ENCODE measurements around the gene HERC6. TPM values are rescaled to one million over a fixed set of nuclear protein-coding genes. Genes with fewer than 3 reads are reported as not detected.

The HERC6 gene
- total and polyA plus RNA-seq, 9 of the 15 experiments (the other 6 are each of a cell fraction or from before 2014, with no cell fraction given), result 0.01 to 0.68 (median 0.15) TPM

GRCh38 chr4:88335092-88335665, 43.5 kb upstream of the HERC6 start:
- DNase-seq (ENCODE audit: extremely low read depth in 1 of 4, low spot score in 3 of 4), result peak in 1 of 4 experiments; percentile 5
- ChIA-PET POLR2A (interaction anchor here (0.6 kb wide), 1 partner anchor 12 kb away, joined by 3 read pairs; no protein-coding TSS in a partner anchor), CTCF (ENCODE audit: low intra/inter-chr PET ratio) (no interaction called here)
- H3K27me3 ChIP-seq (ENCODE audit: control insufficient read depth in 2 of 2, insufficient read depth in 2 of 2, low read length in 2 of 2), result no peaks in the 10 kb centered on the region
- H4K20me1 ChIP-seq (replicated peaks; ENCODE audit: control insufficient read depth, insufficient read depth, low read length), result no peaks in the 10 kb centered on the region
- no peak overlapping the region for H3K4me2 ChIP-seq (ENCODE audit: insufficient read depth, low read length)
- no peaks in the 10 kb centered on the region for H3K36me3 ChIP-seq (ENCODE audit: control insufficient read depth, insufficient read depth, low read length)
- FAIRE-seq, result no peak
- no peak overlapping the region for H2AFZ ChIP-seq (ENCODE audit: low read depth, low read length)
- H3K9me3 ChIP-seq (replicated peaks; ENCODE audit: control insufficient read depth, insufficient read depth, low read depth, low read length), result no peaks in the 10 kb centered on the region
- no TSS peak for BruUV-seq (replicated peaks)
- intact Hi-C loops (cut with micrococcal nuclease) (no loop called here), in situ Hi-C loops (cut with MboI) (no loop called here)
- no peak overlapping the region for H3K4me3 ChIP-seq
- H3K9me1 ChIP-seq (ENCODE audit: control insufficient read depth, insufficient read depth, low read length), result no peaks in the 10 kb centered on the region
- no peak for TF ChIP-seq SRSF9 (IDR thresholded peaks at IDR 0.05; ENCODE audit: borderline replicate concordance, low read depth, low read length)
- no peak for TF ChIP-seq ZNF77 (CRISPR knock-in tag; IDR thresholded peaks at IDR 0.05)
- no peak for TF ChIP-seq ELF1 (tag; IDR thresholded peaks at IDR 0.05)
- TF ChIP-seq MCM5 (IDR thresholded peaks at IDR 0.05; ENCODE audit: low read depth), result no peak
- no peak for TF ChIP-seq DLX4 (CRISPR knock-in tag; IDR thresholded peaks at IDR 0.05)
- no peak for TF ChIP-seq SUPT5H (IDR thresholded peaks at IDR 0.05)
- H3K27ac ChIP-seq (ENCODE audit: extremely low read depth, low read depth, low read length), result no peak overlapping the region
- under 1% methylated on average over 11 of the region's 11 CpGs for WGBS (ENCODE audit: insufficient coverage, low coverage, missing lambda C conversion rate)
- no peak overlapping the region for H3K9ac ChIP-seq (ENCODE audit: insufficient read depth in 1 of 2, low read depth in 2 of 2, low read length in 2 of 2)
- H3K79me2 ChIP-seq (ENCODE audit: control insufficient read depth, insufficient read depth, low read length), result no peaks in the 10 kb centered on the region
- H3K4me1 ChIP-seq (replicated peaks in 1 of 2; ENCODE audit: control insufficient read depth in 2 of 2, insufficient read depth in 2 of 2, low read length in 2 of 2), result no peaks in the 10 kb centered on the region
- ATAC-seq, result no peak; the same call in 1 of the 3 replicates
